Ovary (tissue), 3 donors: ENCODE data around the gene PAGE4.

Experiments
- CTCF ChIP-seq, 3 donors: fragments of 450-650 bp in 2 of 3; fragments of 200-600 bp in 1 of 3; IDR thresholded peaks; one replicate each; pipeline versions ENCODE4 v1.5.1 to v1.8.0; 2016 to 2022; ENCODE audit warnings: antibody characterized with exemption in 3 of 3, mild to moderate bottlenecking in 1 of 3
- POLR2A ChIP-seq: fragments of 450-650 bp; IDR thresholded peaks from one replicate; pipeline ENCODE4 v1.6.1; 2017; ENCODE audit warnings: antibody characterized with exemption, mild to moderate bottlenecking, moderate library complexity
- donor health status: DM: no; HTN: no; CAD: no.

DNA sequence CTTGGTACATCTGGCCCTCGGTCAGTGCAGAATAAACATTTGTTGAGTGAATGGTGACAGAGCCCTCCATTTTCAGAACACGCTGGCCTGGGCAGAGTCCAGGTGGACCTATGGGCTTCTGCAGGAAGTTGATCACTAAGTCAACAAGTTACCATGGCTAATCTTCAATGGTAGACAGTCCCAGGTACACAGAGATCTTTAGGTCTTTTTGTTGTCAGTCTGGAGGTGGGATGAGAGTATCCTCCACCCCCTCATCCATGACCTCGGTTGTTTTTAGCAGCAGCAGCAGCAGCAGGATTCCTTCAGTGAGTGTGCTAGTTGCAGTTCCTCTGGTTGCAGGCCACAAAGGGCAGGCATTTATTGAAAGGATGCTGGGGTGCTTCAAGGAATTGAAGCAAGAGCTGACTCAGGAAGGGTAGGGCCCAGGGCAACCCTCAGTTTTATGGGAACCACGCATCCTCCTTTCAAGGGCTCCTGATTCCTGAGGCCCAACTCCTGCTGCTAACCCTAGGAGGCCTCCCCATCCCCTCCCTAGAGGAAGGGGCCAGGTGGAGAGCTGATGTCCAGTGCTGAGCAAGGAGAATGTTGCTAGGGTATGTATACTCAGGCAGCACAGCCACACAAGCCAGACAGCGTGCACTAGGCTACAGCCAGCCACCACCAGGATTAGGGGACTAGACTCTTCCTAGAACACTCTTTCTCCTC is 48.4 kb downstream of the PAGE4 start:
- no peak for TF ChIP-seq POLR2A
- no peak for TF ChIP-seq CTCF (IDR thresholded peaks at IDR 0.05)
